Stimulated activated naive CD4-positive, alpha-beta T cell treated with Interleukin-2 at 50 U/mL for 16 hours (primary cell): ENCODE data around the gene RAD51D.
A peak's percentile ranks its signal among the peaks of the same experiment; 100 is the strongest.
"Not testable (repeated sequence)": the region's sequence is repeated elsewhere in the genome, so short reads cannot be mapped to it uniquely, and the experiment has no call there.

ENCODE experiments used
- DNase-seq: peaks from one replicate; lab custom pipeline; 2025; lab: John Stamatoyannopoulos, UW

The RAD51D gene

GRCh38 chr17:35119370-35120165 is at the start of gene RAD51D:
Gene RAD51D (minus strand): TSS chr17:35119860. CDS start chr17:35119613, 247 bp downstream.
- DNase-seq: peak; percentile 70

- DNase-seq: no peak
Observed at GRCh38 chr17:35167666-35168065, 48.0 kb upstream of the RAD51D start.

- DNase-seq: no peak
Observed at GRCh38 chr17:35167046-35167445, 47.4 kb upstream of the RAD51D start.

- DNase-seq: no peak
Observed at GRCh38 chr17:35166526-35166925, 46.9 kb upstream of the RAD51D start.

DNA sequence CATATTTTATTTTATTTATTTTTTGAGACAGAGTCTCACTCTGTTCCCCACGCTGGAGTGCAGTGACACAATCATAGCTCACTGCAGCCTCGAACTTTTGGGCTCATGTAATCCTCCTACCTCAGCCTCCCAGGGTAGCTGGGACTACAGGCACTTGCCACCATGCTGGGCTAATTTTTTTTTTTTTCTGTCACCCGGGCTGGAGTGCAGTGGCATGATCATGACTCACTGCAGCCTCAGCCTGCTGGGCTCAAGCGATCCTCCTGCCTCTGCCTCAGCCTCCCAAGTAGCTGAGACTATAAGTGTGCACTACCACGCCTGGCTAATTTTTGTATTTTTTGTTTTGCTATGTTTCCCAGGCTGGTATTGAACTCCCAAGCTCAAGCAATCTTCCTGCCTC is 45.1 kb upstream of the RAD51D start:
- no peak for DNase-seq

DNA sequence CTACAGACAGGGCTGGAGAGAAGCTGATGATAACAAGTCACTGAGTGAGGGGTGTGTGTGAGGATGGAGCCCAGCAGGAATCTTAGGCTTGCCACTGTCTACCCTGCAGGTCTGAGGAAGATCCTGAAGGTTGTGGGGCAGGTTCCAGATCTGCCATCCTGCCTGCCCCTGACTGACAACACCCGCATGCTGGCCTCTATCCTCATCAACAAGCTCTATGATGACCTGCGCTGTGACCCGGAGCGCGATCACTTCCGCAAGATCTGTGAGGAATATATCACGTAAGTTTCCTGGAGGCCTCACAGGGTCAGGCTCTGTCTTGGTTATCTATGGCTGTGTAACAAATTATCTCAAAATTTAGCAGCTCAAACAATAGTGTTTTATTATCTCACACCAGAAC is 44.2 kb upstream of the RAD51D start:
- DNase-seq: no peak

DNA sequence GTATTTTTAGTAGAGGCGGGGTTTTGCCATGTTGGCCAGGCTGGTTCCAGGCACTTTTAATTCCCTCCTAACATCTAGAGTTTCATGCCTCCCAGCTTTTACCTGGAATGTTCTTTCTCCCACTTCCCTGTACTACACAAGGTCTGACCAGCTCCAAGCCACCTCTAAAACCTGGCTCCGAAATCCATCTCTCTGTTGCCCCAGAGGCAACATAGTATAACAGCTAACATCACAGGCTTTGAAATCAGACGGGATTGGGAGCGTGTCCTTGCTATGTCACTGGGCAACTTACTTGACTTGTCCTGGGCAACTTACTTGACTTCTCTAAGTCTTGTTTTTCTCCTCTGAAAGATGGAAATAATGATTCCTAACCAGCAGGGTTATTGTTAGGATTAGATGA is 43.1 kb upstream of the RAD51D start:
- DNase-seq: no peak

GRCh38 chr17:35161281-35161761 is 41.7 kb upstream of the RAD51D start:
- DNase-seq: no peak

GRCh38 chr17:35160354-35161201 is 40.9 kb upstream of the RAD51D start:
- peak; percentile 22 for DNase-seq

GRCh38 chr17:35159940-35160339 is 40.3 kb upstream of the RAD51D start:
- no peak for DNase-seq

DNA sequence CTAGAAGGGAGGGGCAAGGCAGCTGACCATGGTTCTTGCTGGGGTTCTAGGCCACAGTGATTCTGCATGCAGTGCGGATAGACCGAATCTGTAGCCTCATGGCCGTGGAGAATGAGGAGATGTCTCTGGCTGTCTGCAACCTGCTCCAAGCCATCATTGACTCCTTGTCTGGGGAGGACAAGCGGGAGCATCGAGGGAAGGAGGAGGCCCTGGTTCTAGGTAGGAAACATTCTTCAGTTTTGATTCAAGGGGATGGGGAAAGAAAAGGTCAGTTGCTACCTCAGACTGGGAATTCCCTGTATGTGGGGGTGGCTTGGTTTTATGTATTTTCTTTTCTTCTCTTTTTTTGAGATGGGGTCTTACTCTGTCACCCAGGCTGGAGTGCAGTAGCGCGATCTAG is 35.6 kb upstream of the RAD51D start:
- no peak for DNase-seq

GRCh38 chr17:35154196-35155165 is 34.8 kb upstream of the RAD51D start:
- DNase-seq: no peak

GRCh38 chr17:35152421-35153140 is 32.9 kb upstream of the RAD51D start:
- DNase-seq: no peak

DNA sequence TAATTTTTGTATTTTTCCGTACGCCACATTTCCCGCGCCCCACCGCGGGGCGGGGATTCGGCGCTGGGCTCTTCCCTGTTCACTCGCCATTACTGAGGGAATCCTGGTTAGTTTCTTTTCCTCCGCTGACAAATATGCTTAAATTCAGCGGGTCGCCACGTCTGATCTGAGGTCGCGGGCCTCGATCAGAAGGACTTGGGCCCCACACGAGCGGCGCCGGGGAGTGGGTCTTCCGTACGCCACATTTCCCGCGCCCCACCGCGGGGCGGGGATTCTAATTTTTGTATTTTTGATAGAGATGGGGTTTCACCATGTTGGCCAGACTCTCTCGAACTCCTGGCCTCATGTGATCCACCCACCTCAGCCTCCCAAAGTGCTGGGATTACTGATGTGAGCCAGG is 31.4 kb upstream of the RAD51D start:
- not testable (repeated sequence) for DNase-seq

DNA sequence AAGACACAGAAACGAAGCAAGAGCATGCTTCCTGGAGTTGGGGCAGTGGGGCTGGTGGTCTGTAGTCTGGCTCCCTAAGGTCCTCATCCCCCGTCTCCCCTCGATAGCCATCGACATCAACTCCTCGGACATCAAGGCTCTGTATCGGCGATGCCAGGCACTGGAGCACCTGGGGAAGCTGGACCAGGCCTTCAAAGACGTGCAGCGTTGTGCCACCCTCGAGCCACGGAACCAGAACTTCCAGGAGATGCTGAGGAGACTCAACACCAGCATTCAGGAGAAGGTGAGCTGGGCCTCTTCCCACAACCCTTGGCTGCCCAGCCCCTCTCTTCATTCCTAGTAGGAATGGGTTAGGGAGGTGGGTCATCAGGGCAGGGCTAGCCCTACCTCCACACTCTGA is 30.3 kb upstream of the RAD51D start:
- DNase-seq: no peak

DNA sequence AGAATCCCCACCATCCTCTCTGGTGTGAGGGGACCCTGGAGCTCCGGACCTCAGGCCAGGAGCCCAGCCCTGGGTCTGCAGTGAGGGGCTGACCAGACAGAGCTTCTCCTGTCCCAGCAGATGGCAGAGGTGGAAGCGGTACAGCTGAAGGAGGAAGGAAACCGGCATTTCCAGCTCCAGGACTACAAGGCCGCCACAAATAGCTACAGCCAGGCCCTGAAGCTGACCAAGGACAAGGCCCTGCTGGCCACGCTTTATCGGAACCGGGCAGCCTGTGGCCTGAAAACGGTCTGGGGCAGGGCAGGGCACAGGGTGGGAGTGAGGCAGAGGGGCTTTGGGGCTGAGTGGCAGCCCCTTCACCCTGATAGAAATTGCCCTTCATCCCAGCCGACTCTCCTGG is 28.5 kb upstream of the RAD51D start:
- DNase-seq: no peak

GRCh38 chr17:35147375-35147905 is 27.8 kb upstream of the RAD51D start, which contains the start of gene UNC45B:
Gene UNC45B (plus strand): TSS chr17:35147817. CDS start chr17:35148264, 447 bp downstream.
- no peak for DNase-seq

GRCh38 chr17:35146214-35146833 is 26.7 kb upstream of the RAD51D start:
- no peak for DNase-seq

DNA sequence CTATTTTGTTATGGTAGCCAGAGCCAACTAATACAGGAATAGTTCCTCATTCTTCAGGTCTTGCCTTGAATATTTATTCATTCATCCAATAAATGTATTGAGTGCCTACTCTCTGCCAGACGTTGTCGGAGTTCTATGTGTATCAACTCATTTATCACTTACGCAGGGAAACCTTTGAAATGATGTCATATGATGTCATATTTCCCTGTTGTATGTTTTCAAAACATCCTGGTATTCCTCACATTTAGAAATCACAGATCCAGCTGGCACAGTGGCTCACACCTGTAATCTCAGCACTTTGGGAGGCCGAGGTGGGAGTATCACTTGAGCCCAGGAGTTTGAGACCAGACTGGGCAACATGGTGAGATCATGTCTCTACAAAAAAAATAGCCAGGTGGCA is 25.2 kb upstream of the RAD51D start:
- DNase-seq: no peak

GRCh38 chr17:35142467-35142796 is 22.8 kb upstream of the RAD51D start:
- DNase-seq: no peak
